Spleen (tissue), 7 donors: ENCODE results near the gene PCDHB9.
"Not testable (repeated sequence)": the region's sequence is repeated elsewhere in the genome, so short reads cannot be mapped to it uniquely, and the experiment has no call there.

Experiments
- POLR2A ChIP-seq, 3 donors: fragments of 450-650 bp; IDR thresholded peaks; one replicate each; pipeline ENCODE4 v1.5.1; 2017; ENCODE audit warnings: antibody characterized with exemption in 3 of 3, mild to moderate bottlenecking in 1 of 3
- TF ChIP-seq, protein P1 (sequence below), 11 experiments: fragments of 200-600 bp in 7 of 11; fragments of 450-650 bp in 4 of 11; sonication (generic) in 4 of 11; IDR thresholded peaks in 8 of 11; conservative IDR thresholded peaks in 3 of 11; 1 replicate in 7 of 11; 2 replicates in 4 of 11; pipeline versions ENCODE4 v1.4.0 to v1.8.0; 2016 to 2021; ENCODE audit warnings: antibody characterized with exemption in 11 of 11, inconsistent platforms in 4 of 11, mild to moderate bottlenecking in 1 of 11
- donor health status: DM: no; HTN: no; CAD: no; lungs with moderate emphysema.
- donor health status: DM: no; HTN: no; CAD: no.
- donor health status: DM: no; HTN: no; CAD: no.

DNA sequence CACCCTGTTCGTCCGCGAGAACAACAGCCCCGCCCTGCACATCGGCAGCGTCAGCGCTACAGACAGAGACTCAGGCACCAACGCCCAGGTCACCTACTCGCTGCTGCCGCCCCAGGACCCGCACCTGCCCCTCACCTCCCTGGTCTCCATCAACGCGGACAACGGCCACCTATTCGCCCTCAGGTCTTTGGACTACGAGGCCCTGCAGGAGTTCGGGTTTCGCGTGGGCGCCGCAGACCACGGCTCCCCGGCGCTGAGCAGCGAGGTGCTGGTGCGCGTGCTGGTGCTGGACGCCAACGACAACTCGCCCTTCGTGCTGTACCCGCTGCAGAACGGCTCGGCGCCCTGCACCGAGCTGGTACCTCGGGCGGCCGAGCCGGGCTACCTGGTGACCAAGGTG, 49.0 kb downstream of the PCDHB9 start:
- TF ChIP-seq, protein P1, sequence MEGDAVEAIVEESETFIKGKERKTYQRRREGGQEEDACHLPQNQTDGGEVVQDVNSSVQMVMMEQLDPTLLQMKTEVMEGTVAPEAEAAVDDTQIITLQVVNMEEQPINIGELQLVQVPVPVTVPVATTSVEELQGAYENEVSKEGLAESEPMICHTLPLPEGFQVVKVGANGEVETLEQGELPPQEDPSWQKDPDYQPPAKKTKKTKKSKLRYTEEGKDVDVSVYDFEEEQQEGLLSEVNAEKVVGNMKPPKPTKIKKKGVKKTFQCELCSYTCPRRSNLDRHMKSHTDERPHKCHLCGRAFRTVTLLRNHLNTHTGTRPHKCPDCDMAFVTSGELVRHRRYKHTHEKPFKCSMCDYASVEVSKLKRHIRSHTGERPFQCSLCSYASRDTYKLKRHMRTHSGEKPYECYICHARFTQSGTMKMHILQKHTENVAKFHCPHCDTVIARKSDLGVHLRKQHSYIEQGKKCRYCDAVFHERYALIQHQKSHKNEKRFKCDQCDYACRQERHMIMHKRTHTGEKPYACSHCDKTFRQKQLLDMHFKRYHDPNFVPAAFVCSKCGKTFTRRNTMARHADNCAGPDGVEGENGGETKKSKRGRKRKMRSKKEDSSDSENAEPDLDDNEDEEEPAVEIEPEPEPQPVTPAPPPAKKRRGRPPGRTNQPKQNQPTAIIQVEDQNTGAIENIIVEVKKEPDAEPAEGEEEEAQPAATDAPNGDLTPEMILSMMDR (IDR thresholded peaks at IDR 0.05 in 8 of 11, conservative IDR thresholded peaks at IDR 0.05 in 3 of 11), result not testable (repeated sequence)
- TF ChIP-seq POLR2A (IDR thresholded peaks at IDR 0.05), result not testable (repeated sequence)
